ENCODE data around the gene ADNP. TPM values are rescaled to one million over a fixed set of nuclear protein-coding genes. Genes with fewer than 3 reads are reported as not detected.

The ADNP gene
- polyA plus RNA-seq, 1 donor from 2014 or later: 78.5 TPM

GRCh38 chr20:50948132-50948785, 17.0 kb upstream of the ADNP start:
- no peak overlapping the region for H3K27ac ChIP-seq (ENCODE audit: low read length)
- no peak overlapping the region for H3K4me3 ChIP-seq (ENCODE audit: low read length)
- no peak overlapping the region for H3K9ac ChIP-seq (ENCODE audit: low read length)
- no peaks in the 10 kb centered on the region for H3K9me2 ChIP-seq (ENCODE audit: insufficient read depth, low read length)
- H3K9me3 ChIP-seq (ENCODE audit: low read length): no peaks in the 10 kb centered on the region
- peaks cover 7% of the 10 kb centered on the region for H3K79me2 ChIP-seq (replicated peaks; ENCODE audit: insufficient read depth, low read length)
- no peaks in the 10 kb centered on the region for H3K27me3 ChIP-seq (ENCODE audit: insufficient read depth, low read depth, low read length)
- no peak overlapping the region for H2AFZ ChIP-seq (ENCODE audit: low read depth, low read length)
- no peaks in the 10 kb centered on the region for H3F3A ChIP-seq (ENCODE audit: insufficient read depth, low read length, poor library complexity, severe bottlenecking)
- no peak for TF ChIP-seq TAF1 (IDR thresholded peaks at IDR 0.05; ENCODE audit: low read depth)
- TF ChIP-seq CTCF (IDR thresholded peaks at IDR 0.05; ENCODE audit: poor library complexity, severe bottlenecking): no peak
- no peak for TF ChIP-seq MXI1 (conservative IDR thresholded peaks at IDR 0.05; ENCODE audit: poor library complexity, severe bottlenecking)
- TF ChIP-seq EP300 (conservative IDR thresholded peaks at IDR 0.05; ENCODE audit: poor library complexity, severe bottlenecking): no peak
- TF ChIP-seq SMC3 (conservative IDR thresholded peaks at IDR 0.05; ENCODE audit: poor library complexity): no peak
- no peak for TF ChIP-seq EZH2 (IDR thresholded peaks at IDR 0.05; ENCODE audit: borderline replicate concordance, insufficient read depth, low read length, poor library complexity, severe bottlenecking)
- no peak for TF ChIP-seq REST (IDR thresholded peaks at IDR 0.05; ENCODE audit: borderline replicate concordance)
- no peak for TF ChIP-seq RAD21 (conservative IDR thresholded peaks at IDR 0.05)
- TF ChIP-seq POLR2AphosphoS5 (IDR thresholded peaks at IDR 0.05): no peak
- H3K4me2 ChIP-seq (ENCODE audit: low read length): no peak overlapping the region
- peaks cover 8% of the 10 kb centered on the region for H3K36me3 ChIP-seq (ENCODE audit: insufficient read depth, low read length)
- no peaks in the 10 kb centered on the region for H4K20me1 ChIP-seq (ENCODE audit: insufficient read depth)

- H4K20me1 ChIP-seq (ENCODE audit: insufficient read depth): no peaks in the 10 kb centered on the region
- no peaks in the 10 kb centered on the region for H3F3A ChIP-seq (ENCODE audit: insufficient read depth, low read length, poor library complexity, severe bottlenecking)
- H3K9me3 ChIP-seq (ENCODE audit: low read length): no peaks in the 10 kb centered on the region
- H3K27ac ChIP-seq (ENCODE audit: low read length): no peak overlapping the region
- TF ChIP-seq CTCF (IDR thresholded peaks at IDR 0.05; ENCODE audit: poor library complexity, severe bottlenecking) (no peak), POLR2AphosphoS5 (IDR thresholded peaks at IDR 0.05) (no peak), RAD21 (conservative IDR thresholded peaks at IDR 0.05) (no peak), SMC3 (conservative IDR thresholded peaks at IDR 0.05; ENCODE audit: poor library complexity) (no peak), TAF1 (IDR thresholded peaks at IDR 0.05; ENCODE audit: low read depth) (no peak), EZH2 (IDR thresholded peaks at IDR 0.05; ENCODE audit: borderline replicate concordance, insufficient read depth, low read length, poor library complexity, severe bottlenecking) (no peak)
- no peaks in the 10 kb centered on the region for H3K27me3 ChIP-seq (ENCODE audit: insufficient read depth, low read depth, low read length)
- no peaks in the 10 kb centered on the region for H3K9me2 ChIP-seq (ENCODE audit: insufficient read depth, low read length)
- no peak overlapping the region for H3K4me2 ChIP-seq (ENCODE audit: low read length)
- no peak overlapping the region for H3K4me3 ChIP-seq (ENCODE audit: low read length)
- H3K79me2 ChIP-seq (replicated peaks; ENCODE audit: insufficient read depth, low read length): no peaks in the 10 kb centered on the region
- H3K9ac ChIP-seq (ENCODE audit: low read length): no peak overlapping the region
- peaks cover 3% of the 10 kb centered on the region for H3K36me3 ChIP-seq (ENCODE audit: insufficient read depth, low read length)
- no peak overlapping the region for H2AFZ ChIP-seq (ENCODE audit: low read depth, low read length)
Observed at GRCh38 chr20:50943069-50943468, 11.8 kb upstream of the ADNP start.

Data from neural cell (in vitro differentiated cells).